Gastrocnemius medialis (tissue), 4 donors: ENCODE results near the gene CCDC50. TPM values are rescaled to one million over a fixed set of nuclear protein-coding genes. Genes with fewer than 3 reads are reported as not detected.

ENCODE experiments used
- ATAC-seq, 2 donors: fragments of 150-250 bp; one replicate each; pipeline ENCODE4 v1.9.1; 2016
- DNase-seq, 2 donors: peaks; one replicate each; pipeline ENCODE4 v3.0.0-alpha.2; 2019
- H3K27ac ChIP-seq, 4 donors: fragments of 200-600 bp; sonication (generic); 1 replicate in 1 of 4; 2 replicates in 3 of 4; pipeline ENCODE4 v1.5.1; 2016 to 2018; ENCODE audit warnings: mild to moderate bottlenecking in 2 of 4, moderate library complexity in 1 of 4
- H3K27me3 ChIP-seq, 3 donors: fragments of 200-600 bp; sonication (generic) in 2 of 3; 1 replicate in 1 of 3; 2 replicates in 2 of 3; pipeline versions ENCODE4 v1.5.1 to v1.6.0; 2016 to 2019; ENCODE audit warnings: mild to moderate bottlenecking in 1 of 3, moderate library complexity in 1 of 3
- H3K36me3 ChIP-seq, 2 donors: fragments of 200-600 bp; sonication (generic) in 1 of 2; one replicate each; pipeline ENCODE4 v1.5.1; 2017 to 2018
- H3K4me1 ChIP-seq, 2 donors: fragments of 200-600 bp; sonication (generic) in 1 of 2; one replicate each; pipeline ENCODE4 v1.5.1; 2016 to 2017; ENCODE audit warnings: mild to moderate bottlenecking in 2 of 2
- H3K4me3 ChIP-seq, 4 donors: fragments of 200-600 bp; sonication (generic) in 3 of 4; 1 replicate in 1 of 4; 2 replicates in 3 of 4; pipeline ENCODE4 v1.5.1; 2016 to 2019; ENCODE audit warnings: mild to moderate bottlenecking in 2 of 4
- H3K9me3 ChIP-seq, 3 donors: fragments of 200-600 bp; sonication (generic) in 2 of 3; 1 replicate in 1 of 3; 2 replicates in 2 of 3; pipeline ENCODE4 v1.5.1; 2016 to 2019
- POLR2A ChIP-seq, 2 donors: fragments of 450-650 bp; IDR thresholded peaks; one replicate each; pipeline ENCODE4 v1.6.1; 2017; ENCODE audit warnings: antibody characterized with exemption in 2 of 2, mild to moderate bottlenecking in 2 of 2, moderate library complexity in 2 of 2
- in situ Hi-C, 4 donors: fragments of 200-750 bp; cut with MboI; loops; one replicate each; pipeline versions ENCODE4 v1.15.0 to v1.8.0; 2017; ENCODE audit warnings: low sequenced_read_pairs in 4 of 4
- intact Hi-C: fragments of 100-400 bp; cut with DNase I; formaldehyde crosslinking; loops from one replicate; pipeline ENCODE4 v1.15.1; 2023; ENCODE audit warnings: low total_unique reads
- total RNA-seq, 4 donors: library from RNA; depleted of rRNA; stranded (reverse); fragments of >200 nt; gene quantifications; one replicate each; pipeline versions ENCODE4 v1.1.0 to v1.2.3, GENCODE V29; 2016
- TF ChIP-seq, protein P1 (sequence below), 5 experiments: fragments of 450-650 bp in 3 of 5; fragments of 200-600 bp in 2 of 5; sonication (generic) in 2 of 5; IDR thresholded peaks in 4 of 5; conservative IDR thresholded peaks in 1 of 5; 1 replicate in 4 of 5; 2 replicates in 1 of 5; pipeline ENCODE4 v1.5.1; 2016 to 2019; ENCODE audit warnings: antibody characterized with exemption in 5 of 5, mild to moderate bottlenecking in 3 of 5, moderate library complexity in 3 of 5

CCDC50 gene, protein sequence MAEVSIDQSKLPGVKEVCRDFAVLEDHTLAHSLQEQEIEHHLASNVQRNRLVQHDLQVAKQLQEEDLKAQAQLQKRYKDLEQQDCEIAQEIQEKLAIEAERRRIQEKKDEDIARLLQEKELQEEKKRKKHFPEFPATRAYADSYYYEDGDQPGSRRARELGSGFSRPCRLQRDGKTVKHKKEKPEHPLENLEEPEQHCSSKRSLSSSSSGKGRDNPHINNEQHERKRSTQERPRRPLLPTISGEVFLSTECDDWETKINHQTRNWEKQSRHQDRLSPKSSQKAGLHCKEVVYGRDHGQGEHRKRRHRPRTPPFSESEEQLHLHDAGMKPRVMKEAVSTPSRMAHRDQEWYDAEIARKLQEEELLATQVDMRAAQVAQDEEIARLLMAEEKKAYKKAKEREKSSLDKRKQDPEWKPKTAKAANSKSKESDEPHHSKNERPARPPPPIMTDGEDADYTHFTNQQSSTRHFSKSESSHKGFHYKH
- total RNA-seq = 10 to 100 TPM; 45.0 to 69.9 (median 64.2) TPM

DNA sequence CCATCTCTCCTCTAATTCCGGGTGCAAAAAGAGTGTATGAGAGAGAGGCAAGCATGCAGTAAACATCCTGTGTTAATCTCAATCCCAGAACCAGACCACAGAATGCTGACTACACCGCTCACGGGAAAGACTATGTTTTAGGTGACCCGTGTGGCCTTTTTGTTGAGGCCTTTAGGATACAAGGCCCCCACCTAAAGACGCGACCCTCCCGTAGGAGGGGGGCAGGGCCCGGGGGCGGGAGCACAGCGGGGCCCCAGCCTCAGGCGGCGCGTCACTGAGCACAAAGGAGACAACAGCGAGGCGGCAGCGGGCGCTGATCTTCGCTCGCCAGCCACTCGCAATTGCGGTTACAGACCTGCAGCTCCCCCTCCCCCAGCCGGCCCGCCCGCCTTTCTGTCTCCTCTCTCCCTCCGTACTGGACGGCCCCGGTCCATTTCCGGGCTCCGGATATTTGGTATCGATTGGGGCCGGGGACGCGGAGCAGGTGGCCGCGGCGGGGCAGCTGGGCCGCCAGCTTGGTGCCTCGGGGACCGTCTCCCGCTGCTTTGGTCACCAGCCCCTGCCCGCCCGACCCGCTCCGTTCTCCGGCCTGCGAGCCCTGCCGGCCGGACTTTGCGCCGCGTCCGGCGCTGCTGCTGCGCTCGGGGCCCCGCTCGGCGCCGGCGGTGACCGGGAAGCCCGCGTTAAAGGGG is at the start of gene CCDC50:
Gene CCDC50, plus strand, starts transcription at position 433 of the 692 bp plus-strand sequence. CDS start 281 bp downstream, outside the sequence.
- peak; percentile 59 to 77 for TF ChIP-seq POLR2A (IDR thresholded peaks at IDR 0.05)
- TF ChIP-seq, protein P1, sequence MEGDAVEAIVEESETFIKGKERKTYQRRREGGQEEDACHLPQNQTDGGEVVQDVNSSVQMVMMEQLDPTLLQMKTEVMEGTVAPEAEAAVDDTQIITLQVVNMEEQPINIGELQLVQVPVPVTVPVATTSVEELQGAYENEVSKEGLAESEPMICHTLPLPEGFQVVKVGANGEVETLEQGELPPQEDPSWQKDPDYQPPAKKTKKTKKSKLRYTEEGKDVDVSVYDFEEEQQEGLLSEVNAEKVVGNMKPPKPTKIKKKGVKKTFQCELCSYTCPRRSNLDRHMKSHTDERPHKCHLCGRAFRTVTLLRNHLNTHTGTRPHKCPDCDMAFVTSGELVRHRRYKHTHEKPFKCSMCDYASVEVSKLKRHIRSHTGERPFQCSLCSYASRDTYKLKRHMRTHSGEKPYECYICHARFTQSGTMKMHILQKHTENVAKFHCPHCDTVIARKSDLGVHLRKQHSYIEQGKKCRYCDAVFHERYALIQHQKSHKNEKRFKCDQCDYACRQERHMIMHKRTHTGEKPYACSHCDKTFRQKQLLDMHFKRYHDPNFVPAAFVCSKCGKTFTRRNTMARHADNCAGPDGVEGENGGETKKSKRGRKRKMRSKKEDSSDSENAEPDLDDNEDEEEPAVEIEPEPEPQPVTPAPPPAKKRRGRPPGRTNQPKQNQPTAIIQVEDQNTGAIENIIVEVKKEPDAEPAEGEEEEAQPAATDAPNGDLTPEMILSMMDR (IDR thresholded peaks at IDR 0.05 in 4 of 5, conservative IDR thresholded peaks at IDR 0.05 in 1 of 5) = no peak
- peaks cover 37 to 43% of the 10 kb centered on the region in 2 donors for H3K4me1 ChIP-seq
- DNase-seq (peak; percentile 78 to 82), ATAC-seq (peak; percentile 79 to 87)
- peak within 1 kb of the TSS; percentile 79 to 97 (median 89) for H3K4me3 ChIP-seq
- in situ Hi-C loops (no loop called here), intact Hi-C loops (loop anchor here (5.0 kb wide), 1 partner anchor 48 kb away; no protein-coding TSS in a partner anchor)
- no peaks in the 10 kb centered on the region for H3K36me3 ChIP-seq
- H3K27me3 ChIP-seq = no peaks in the 10 kb centered on the region
- no peaks in the 10 kb centered on the region for H3K9me3 ChIP-seq
- peak within 1 kb of the TSS; percentile 89 to 97 (median 94) for H3K27ac ChIP-seq

DNA sequence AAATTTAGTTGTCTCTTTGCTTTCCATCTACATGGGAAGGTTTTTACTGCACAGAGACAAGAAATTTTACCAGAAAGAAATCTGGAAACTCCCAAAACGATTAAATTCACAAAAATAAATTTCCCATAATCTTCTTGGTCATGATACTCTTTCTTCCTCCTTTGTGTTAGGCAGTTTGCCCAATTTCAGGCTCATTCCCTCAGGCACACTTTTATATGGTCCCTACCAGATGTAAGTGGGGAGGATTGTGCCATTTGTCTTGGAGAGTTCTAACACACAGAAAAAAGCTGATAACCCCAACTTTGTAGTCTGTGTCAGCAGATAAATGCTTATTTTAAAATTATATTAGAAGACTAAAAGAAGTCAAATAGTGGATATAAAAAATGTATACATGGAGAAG is 49.1 kb upstream of the CCDC50 start:
- no peaks in the 10 kb centered on the region for H3K27me3 ChIP-seq
- no peaks in the 10 kb centered on the region for H3K9me3 ChIP-seq
- intact Hi-C loops = no loop called here
- no peak for ATAC-seq
- H3K36me3 ChIP-seq = no peaks in the 10 kb centered on the region
- no peak overlapping the region for H3K27ac ChIP-seq
- no peak overlapping the region for H3K4me3 ChIP-seq
- TF ChIP-seq POLR2A (IDR thresholded peaks at IDR 0.05) = no peak
- TF ChIP-seq, protein P1 (IDR thresholded peaks at IDR 0.05 in 4 of 5, conservative IDR thresholded peaks at IDR 0.05 in 1 of 5) = no peak
- DNase-seq = no peak
- in situ Hi-C loops = no loop called here
- no peaks in the 10 kb centered on the region for H3K4me1 ChIP-seq

DNA sequence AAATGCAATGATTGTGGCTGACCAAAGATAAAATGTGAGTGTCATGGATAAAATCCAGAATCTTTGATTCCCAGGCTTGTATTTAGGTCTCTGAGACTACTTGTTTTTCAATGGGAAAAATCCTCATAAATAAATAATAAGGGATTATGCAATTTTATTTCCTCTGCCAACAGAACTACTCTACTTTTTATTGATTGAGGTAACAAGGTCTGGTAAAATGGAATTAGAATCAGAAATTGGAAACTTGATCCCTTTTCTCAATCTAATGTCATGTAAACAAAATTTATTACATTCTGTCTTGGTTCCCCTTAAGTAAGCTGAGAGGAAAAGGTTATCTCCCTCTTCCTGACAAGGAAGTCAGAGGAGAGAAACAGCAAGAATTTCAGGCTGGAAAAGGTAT is 48.3 kb upstream of the CCDC50 start:
- ATAC-seq = no peak
- in situ Hi-C loops = no loop called here
- DNase-seq = no peak
- Histone ChIP-seq H3K27me3 (no peaks in the 10 kb centered on the region), H3K36me3 (no peaks in the 10 kb centered on the region), H3K27ac (no peak overlapping the region), H3K4me1 (no peaks in the 10 kb centered on the region), H3K4me3 (no peak overlapping the region), H3K9me3 (no peaks in the 10 kb centered on the region)
- intact Hi-C loops = no loop called here
- TF ChIP-seq, protein P1 (IDR thresholded peaks at IDR 0.05 in 4 of 5, conservative IDR thresholded peaks at IDR 0.05 in 1 of 5) = no peak
- no peak for TF ChIP-seq POLR2A (IDR thresholded peaks at IDR 0.05)

DNA sequence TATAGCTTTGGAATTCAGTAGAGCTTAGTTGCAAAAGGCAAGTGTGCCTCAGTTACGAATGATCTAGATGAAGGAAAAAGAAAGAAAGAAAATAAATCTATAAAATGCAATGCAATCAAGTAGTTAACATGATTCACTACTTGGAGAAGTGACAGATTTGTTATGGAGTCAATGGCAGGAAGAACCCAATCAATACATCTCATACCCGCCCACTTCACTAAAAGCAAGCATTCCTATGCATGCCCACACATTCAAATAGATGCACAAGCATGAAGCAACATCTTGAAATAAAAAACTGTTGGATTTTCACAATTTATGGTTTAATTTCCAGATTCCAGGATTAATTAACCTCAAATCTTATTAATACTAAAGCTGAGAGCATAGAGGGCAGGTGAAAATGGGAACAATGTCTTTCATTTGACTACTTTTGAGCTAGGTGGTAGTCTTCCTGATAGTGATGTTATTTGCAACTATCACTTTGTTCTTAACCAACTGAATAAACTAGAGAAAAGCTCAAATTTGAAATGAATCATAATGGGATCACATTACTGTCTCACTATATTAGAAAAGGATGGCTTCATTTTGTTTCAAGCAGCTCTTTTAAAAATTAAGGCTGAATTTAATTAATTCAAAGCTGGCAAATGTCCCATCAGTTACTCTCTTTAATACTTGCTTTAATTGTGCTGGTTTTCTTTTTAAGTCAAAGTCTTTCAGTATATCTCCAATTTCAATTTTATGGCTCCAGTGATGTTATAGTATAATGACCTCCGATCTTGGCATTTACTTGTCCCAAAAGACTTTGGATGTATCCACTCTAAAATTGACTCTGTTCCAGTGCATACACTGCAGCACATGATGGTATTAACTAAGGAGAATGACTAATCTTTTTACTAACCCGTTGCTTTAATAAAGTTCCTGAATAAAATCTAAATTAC is 46.7 kb upstream of the CCDC50 start:
- Histone ChIP-seq H3K4me3 (no peak overlapping the region), H3K27ac (no peak overlapping the region), H3K27me3 (no peaks in the 10 kb centered on the region), H3K4me1 (no peaks in the 10 kb centered on the region), H3K9me3 (no peaks in the 10 kb centered on the region), H3K36me3 (no peaks in the 10 kb centered on the region)
- TF ChIP-seq, protein P1 (IDR thresholded peaks at IDR 0.05 in 4 of 5, conservative IDR thresholded peaks at IDR 0.05 in 1 of 5) = no peak
- TF ChIP-seq POLR2A (IDR thresholded peaks at IDR 0.05) = no peak
- intact Hi-C loops (no loop called here), in situ Hi-C loops (no loop called here)
- DNase-seq = no peak
- ATAC-seq = no peak
